B cell (primary cell): ENCODE data around the gene TANGO6.

Source experiments
- CTCF ChIP-seq: fragments of 200-600 bp; IDR thresholded peaks from one replicate; pipeline ENCODE4 v1.8.0; 2022; ENCODE audit warnings: antibody characterized with exemption, mild to moderate bottlenecking
- EZH2 ChIP-seq: IDR thresholded peaks from 2 replicates; pipeline ENCODE4 v1.6.1; 2012; ENCODE audit warnings: borderline replicate concordance, low read depth, mild to moderate bottlenecking, moderate library complexity, low read length; ENCODE audit not compliant: insufficient read depth, poor library complexity, severe bottlenecking

DNA sequence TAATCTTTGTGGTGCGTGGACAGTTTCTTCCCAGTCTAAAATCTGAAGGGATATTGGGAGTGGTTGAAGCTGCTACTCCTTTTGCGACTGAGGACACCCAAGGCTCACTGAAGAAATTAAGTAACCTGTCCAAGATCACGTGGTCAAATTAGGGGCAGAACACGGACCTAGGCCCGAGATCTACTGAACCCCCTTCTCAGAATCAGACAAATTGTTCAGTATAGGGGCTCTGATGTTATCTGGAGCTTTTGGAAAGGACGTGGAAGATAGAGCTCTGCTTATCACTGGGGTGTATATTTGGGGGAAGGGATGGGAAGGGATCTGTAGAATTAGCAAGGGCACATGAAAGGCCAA lies 857 bp downstream of the TANGO6 start:
- no peak for TF ChIP-seq CTCF
- no peak for TF ChIP-seq EZH2
